Stimulated activated CD8-positive, alpha-beta memory T cell treated with anti-CD3 and anti-CD28 coated beads, Interleukin-12 subunit alpha, Interleukin-12 subunit beta, amount 100 ng/mL, for 4 hours (primary cell): Measurements from ENCODE around the gene SMIM44.

Source experiments
- DNase-seq: peaks from one replicate; pipeline ENCODE4 v3.0.0-alpha.2; 2020; ENCODE audit warnings: low read depth

SMIM44 gene

GRCh38 chr19:3477506-3477905 lies 5.7 kb downstream of the SMIM44 start:
- no peak for DNase-seq

GRCh38 chr19:3476830-3477229 lies 6.4 kb downstream of the SMIM44 start:
- no peak for DNase-seq

- no peak for DNase-seq
Observed at GRCh38 chr19:3475449-3475848, 7.8 kb downstream of the SMIM44 start.

GRCh38 chr19:3474614-3475013 lies 8.6 kb downstream of the SMIM44 start:
- DNase-seq = no peak

DNA sequence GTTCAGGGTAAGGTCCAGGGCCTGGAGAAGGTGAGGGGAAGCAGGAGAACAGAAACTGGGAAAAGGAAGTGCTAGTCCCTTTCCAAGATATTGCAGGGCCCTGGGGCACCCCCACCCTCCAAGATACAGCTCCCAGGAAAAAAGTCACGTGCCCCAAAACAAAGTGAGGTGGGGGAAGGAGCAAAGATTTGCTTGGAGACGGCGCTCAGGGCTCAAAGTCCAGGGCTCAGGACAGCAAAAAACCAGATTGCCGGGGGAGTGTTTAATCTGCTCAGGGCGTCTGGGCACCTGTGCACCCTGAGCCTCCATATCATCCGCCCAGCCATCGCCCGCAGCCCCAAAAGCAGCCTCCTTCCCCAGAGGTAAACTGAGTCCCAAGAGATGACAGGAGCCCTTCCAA lies 9.2 kb downstream of the SMIM44 start:
- DNase-seq = no peak

DNA sequence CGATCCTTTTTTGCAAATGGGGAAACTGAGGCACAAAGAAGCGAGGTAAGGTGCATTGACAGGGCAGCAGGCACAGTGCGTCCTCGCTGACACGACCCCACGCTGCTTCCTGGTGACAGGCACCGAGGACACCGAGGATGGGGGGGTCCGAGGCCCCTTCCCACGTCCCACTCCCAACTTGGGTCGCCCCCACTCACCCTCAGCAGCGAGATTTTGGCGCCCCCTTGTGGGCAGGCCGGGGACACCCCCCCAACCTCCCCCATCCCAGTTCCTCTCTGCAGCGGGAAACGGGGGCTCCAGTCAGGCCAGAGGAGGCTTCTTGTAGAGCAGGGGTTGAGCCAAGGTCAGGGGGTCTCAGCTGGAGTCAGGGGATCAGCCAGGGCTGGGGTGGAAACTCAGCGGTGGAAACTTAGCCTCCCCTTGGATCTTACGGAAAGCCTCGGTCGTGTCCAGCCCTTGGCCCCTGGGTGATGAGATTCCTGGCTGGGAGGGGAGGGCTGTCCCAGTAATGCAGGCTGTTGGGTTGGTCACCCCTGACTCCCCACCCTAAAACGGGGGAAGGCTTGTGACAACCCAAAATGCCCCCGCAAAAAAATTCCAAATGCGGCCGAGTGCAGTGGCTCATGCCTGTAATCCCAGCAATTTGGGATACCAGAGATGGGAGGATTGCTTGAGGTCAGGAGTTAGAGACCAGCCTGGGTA lies 11.1 kb downstream of the SMIM44 start:
- DNase-seq = no peak

DNA sequence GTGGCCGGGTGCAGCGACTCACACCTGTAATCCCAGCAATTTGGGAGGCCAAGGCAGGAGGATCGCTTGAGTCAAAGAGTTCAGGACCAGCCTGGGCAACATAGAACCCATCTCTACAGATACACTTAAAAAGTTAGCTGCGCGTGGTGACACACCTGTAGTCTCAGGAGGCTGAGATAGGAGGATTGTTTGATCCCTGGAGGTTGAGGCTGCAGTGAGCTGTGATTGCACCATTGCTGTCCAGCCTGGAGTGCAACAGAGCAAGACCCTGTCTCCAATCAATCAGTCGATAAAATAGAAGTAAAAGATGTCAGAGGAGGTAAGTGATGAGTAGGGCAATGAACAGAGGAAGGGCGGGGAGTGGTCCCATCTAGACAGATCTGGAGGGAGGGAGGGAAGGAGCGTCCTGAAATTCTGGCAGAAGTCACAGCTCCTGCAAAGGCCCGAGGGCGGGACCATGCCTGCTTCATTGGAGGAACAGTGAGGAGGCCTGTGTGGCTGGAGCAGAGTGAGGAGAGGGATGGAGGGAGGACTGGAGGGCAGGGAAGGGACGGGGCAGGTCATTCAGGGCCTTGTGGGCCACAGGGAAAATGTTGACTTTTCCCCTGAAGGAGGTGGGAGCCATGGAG lies 12.6 kb downstream of the SMIM44 start:
- DNase-seq = no peak

DNA sequence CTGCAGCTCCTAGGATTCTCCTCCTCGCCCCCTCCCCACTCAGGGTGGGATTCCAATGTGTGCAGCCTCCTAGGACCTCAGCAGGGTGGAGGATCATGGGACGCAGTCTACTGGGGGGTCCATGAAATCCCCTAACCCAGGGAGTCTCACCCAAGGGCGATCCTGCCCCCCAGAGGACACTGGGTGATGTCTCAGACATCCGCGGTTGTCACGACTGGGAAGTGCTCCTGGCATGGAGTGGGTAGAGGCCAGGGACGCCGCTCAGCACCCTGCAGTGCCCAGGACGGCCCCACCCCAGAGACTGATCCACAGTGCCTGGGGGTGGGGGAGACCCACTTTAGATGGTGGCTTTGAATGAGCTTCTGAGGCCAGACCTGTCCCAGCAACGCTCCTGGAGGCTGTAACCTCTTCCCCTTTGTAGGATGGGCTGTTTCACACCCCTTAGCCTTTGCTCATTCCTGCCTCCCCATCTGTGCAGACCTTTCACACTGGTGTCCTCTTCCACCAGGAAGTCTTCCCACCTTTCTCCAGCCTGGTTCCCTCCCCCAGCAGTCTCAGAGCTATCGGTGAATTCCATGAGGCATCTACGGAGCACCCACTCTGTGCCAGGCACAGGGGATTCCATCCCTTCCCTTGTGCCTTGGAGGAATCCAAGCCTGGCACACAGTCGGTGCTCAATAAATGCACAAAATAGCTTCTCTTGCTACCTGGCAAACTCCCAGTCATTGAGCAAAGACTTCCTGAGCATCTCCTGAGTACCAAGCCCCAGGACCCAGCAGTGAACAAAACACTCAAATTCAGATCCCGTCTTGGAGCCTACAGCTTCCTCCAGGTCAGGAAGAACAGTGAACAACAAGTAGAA lies 13.4 kb downstream of the SMIM44 start:
- no peak for DNase-seq

DNA sequence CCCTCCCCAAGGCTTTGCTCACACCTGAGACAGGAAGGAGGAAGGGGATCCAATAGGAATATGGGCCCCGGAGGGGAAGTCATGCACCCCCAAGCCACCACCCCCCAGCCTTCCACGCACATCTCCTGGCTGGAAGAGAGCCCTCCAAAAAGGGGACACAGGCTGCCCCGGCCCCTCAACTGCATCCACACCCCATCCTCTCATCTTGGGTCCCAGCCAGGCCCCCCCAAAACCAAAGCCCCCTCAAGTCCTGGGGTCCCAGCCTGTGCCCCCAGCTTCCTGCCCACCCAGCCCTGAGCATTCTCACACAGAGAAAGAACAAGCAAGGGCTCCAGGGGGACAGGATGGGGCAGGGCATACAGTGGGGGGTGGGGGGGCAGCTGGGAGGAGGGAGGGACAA lies 15.0 kb downstream of the SMIM44 start:
- DNase-seq = no peak

DNA sequence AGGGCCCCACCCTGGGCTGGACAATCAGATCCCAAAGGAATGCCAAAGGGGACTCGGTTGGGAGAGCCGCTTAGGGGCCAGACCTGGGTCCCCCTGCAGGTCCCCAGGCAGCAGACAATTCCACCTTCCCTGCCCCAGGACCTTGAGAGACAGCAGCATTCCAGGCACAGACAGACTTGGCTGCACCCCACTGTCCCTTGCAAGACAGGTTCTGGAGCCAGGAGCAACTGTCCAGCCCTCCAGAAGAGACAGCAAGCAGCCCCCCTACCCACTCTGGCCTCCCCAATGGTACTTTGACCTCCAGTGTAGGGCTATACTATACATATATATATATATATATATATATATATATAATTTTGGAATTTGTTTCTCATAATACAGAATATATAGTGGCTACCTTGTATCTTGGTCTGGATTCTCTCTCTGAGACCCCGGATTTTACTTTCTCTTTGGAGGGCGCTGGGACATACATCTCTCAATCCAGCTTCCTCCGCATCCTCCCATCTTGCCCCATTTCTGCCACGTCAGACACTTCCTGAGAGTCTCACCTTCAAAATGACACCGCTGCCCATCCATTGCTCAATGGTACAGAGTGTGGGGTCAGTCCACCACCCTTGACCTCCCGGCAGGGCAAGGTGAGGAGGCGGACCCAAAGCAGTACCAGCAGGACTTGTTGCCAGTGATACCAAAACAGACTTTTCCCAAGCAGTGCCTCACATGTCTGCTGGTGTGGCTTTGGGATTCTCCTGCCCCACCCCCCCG lies 15.6 kb downstream of the SMIM44 start:
- DNase-seq = no peak

DNA sequence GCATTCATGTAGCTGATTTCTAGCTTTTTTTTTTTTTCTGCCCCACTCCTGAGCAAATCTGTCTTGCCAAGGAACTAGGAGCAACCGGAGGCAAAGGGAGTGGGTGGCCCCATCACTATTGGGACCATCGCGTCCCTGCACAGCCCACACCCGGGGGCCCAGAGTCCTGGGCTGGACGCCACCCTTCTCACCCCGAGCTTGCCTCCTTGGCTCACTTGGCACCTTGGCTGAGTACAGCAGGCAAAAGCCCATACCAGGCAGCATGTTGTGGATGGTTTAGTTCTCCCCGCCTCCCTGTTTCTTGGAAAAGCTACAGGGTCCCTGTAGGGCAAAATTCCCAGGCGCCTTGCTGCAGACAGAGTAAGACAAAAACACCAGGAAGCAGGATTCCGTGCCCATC lies 16.6 kb downstream of the SMIM44 start:
- no peak for DNase-seq

DNA sequence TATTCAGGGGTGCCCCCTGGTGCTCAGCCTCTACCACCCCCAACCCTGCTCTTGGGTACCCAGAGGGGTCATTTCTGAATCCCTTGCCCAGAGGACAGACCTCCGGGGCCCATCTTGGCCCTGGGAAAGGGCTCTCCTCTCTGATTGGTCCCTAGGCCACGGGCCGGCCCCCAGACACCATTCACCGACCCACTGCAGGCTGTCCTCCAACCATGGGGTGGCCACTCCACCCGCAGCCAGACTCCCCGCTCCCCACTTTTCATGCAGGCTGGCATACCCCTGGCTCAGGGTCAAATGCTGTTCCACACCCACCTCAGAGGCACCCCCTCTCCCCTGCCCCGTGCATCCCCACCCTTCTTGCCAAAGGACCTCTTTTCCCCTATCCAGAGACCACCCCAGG lies 17.7 kb downstream of the SMIM44 start:
- DNase-seq = no peak

DNA sequence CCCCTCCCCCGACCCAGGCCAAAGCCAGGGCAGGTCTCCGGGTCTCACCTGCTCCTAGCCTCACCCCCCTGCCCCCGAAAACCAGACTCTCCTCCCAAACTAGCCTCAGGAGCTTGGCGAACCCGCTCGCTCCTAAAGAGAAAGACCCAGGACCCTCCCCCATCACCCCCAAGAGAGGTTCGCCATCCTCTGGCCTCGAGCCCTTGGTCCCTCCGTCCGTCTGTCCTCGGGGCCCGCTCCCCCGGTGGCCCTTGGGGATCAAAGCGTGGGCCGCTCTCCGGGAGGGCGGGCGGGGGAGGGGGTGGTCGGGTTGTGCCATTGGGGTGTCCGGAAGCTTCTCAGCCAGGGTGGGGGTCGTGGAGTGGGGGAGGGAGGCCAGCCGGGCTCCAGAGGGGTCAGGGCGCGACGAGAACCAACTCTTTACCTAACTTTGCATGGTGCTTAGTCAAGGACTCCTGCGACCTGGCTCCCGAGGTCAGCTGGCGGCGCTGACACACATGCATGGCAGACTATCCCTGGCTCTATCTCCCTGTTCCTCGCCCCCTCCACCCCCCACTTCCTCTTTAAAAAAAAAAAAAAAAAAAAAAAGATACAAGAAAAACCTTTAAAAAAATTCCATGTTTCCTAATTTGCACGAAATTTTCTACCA lies 18.5 kb downstream of the SMIM44 start:
- no peak for DNase-seq

- no peak for DNase-seq
Observed at GRCh38 chr19:3463714-3464586, 19.3 kb downstream of the SMIM44 start.

DNA sequence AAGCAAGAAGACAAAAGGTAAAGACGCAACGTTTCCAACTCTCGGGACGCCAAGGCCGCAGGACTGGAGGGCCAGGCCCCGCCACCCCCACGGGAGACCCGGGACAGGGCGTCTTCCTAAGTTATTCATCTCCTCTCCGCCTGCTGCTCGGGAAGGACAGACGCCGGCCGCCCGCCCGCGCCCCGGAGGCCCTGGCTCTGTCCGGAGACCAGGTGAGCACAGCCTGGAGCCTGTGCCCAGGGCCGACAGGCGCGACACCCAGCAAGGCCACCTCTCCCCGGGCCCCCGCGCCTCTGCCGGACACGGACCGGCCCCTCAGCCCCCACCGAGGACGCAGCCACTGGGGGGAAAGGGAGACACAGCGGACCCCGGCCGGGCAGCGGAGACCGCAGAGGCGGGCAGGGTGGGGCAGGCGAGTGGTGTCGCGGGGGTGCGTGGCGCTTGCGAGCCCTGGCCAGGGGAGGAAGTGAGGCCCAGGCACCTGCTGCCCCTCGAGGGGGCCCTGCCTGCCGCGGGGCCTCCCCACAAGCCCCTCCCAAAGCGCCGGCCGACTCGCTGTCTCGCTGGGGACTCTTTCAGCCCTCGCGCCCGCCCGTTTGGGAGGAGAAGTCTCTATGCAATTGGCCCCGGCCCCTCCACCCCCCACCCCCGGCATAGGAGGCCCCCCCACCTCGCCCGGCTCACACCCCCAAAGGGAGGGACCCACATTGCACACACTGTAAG lies 20.1 kb downstream of the SMIM44 start:
- DNase-seq = no peak

- DNase-seq = no peak
Observed at GRCh38 chr19:3459965-3460582, 23.2 kb downstream of the SMIM44 start.

GRCh38 chr19:3459089-3459881 lies 24.0 kb downstream of the SMIM44 start:
- DNase-seq = no peak

DNA sequence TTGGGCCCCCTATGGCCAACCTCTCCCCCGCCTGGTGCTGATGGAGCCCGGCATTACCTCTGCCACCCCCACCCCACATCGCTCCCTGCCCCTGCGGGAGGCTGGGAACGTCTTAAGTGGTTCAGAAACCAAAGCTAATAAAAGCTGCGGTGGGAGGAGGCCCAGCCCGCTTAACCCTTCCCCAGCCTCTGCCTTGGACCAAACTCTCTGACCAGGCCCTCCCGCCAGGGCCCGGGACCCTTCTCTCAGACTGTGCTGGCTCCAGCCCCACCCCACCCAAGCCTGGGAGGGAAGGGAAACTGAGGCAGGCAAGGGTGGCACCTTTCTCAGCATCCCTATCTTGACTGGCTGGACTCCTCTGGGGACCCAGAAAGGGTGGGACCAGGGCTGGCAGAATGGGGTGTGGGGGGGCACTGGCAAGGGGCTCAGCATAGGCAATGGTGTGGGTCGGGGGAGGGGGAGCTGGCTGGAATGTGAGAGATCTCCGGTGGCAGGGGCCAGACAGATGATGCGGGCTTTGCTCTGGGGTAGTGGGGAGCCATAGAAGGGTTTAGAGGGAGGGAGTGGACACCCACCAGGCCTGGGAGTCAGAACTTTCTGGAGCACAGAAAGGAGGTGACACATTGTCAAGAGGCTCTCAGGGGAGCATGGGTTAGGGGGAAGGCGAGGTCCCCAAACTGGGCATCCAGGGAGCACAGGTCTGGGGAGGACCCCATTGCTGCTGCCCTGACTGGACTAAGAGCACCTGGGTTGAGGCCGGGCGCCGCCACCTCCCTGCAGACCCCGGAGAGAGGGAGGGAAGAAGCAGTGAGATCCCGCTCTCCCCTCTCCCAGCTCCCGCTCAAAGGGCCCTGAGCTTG lies 24.8 kb downstream of the SMIM44 start:
- DNase-seq = no peak
